H7 (cell line): ENCODE data around the gene CKS1B. TPM values are rescaled to one million over a fixed set of nuclear protein-coding genes. Genes with fewer than 3 reads are reported as not detected.
A peak's percentile ranks its signal among the peaks of the same experiment; 100 is the strongest.
"Not testable (repeated sequence)": the region's sequence is repeated elsewhere in the genome, so short reads cannot be mapped to it uniquely, and the experiment has no call there.

Experiments used
- DNase-seq: peaks from one replicate; pipeline ENCODE4 v3.0.0; 2012
- H3K27me3 ChIP-seq: 2 replicates; pipeline ENCODE4 v1.6.0; 2011; ENCODE audit warnings: mild to moderate bottlenecking, low read length; ENCODE audit not compliant: control insufficient read depth, insufficient read depth
- H3K36me3 ChIP-seq: replicated peaks from 2 replicates; pipeline ENCODE4 v1.5.1; 2011; ENCODE audit warnings: low read length; ENCODE audit not compliant: control insufficient read depth, insufficient read depth
- H3K4me3 ChIP-seq: 2 replicates; pipeline ENCODE4 v1.5.1; 2011; ENCODE audit warnings: low read depth, mild to moderate bottlenecking, control low read depth, low read length, moderate library complexity; ENCODE audit not compliant: insufficient read depth
- total RNA-seq: library from RNA; depleted of rRNA; stranded (reverse); fragments of >200 nt; shearing (Covaris generic); gene quantifications from 2 replicates; pipeline ENCODE4 v1.2.3, GENCODE V29; 2014

Gene CKS1B
- total RNA-seq, 1 experiment from 2014 or later, result 342 TPM

DNA sequence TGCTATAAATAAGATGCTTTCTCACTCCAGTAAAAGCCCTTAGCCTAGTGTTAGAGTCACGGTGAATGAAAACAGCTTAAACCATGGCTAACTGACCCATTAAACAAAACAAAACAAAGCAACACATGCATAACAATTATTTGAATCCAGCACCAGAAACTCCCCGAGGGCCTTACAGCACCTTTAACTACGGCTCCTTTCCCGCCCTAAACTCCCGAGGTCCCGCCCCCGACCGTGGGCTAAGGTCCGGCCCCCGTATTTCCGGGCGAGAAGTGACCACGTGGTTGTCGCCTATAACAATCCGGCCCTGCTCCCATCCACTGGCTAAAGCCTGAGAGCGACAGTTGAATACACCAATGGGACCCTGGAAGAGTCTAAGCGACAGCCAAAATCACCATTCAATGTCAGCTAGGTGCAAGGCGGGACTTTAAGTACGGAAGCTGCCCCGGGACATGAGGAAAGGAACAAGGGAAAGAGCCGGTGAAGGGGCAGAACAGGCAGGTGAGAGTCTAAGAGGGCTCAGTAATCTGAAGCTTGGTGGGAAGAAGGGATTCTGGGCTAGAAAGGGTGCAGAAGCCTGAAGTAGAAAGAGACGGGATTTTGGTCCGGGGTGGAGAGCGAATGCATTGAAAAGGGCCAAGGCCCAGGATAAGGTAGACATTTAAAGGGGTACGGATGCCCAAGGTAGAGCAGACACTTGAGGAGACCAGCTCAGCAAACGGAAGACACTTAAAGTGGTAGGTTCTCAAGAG is 8.6 kb downstream of the CKS1B start, which contains the start of gene FLAD1:
FLAD1 (plus strand) TSS at position 448 of the 752 bp plus-strand sequence. CDS start 351 bp downstream, outside the sequence.
- H3K36me3 ChIP-seq, result peaks cover 22% of the 10 kb centered on the region
- DNase-seq, result peak; percentile 98
- H3K4me3 ChIP-seq, result peak within 1 kb of the TSS; percentile 97
- H3K27me3 ChIP-seq, result no peaks in the 10 kb centered on the region

GRCh38 chr1:154983776-154984466 is 9.4 kb downstream of the CKS1B start:
- Histone ChIP-seq H3K27me3 (no peaks in the 10 kb centered on the region), H3K4me3 (peak overlapping the region; percentile 97), H3K36me3 (peaks cover 27% of the 10 kb centered on the region)
- DNase-seq, result peak; percentile 46

GRCh38 chr1:154986736-154987135 is 12.3 kb downstream of the CKS1B start:
- DNase-seq, H3K27me3 ChIP-seq, H3K4me3 ChIP-seq: not testable (repeated sequence)
- H3K36me3 ChIP-seq, result peaks cover 33% of the 10 kb centered on the region

GRCh38 chr1:154987326-154987725 is 12.8 kb downstream of the CKS1B start:
- DNase-seq, result no peak
- H3K27me3 ChIP-seq, result no peaks in the 10 kb centered on the region
- no peak overlapping the region for H3K4me3 ChIP-seq
- H3K36me3 ChIP-seq, result peaks cover 33% of the 10 kb centered on the region

GRCh38 chr1:154988058-154988954 is 13.8 kb downstream of the CKS1B start:
- Histone ChIP-seq H3K36me3 (peaks cover 33% of the 10 kb centered on the region), H3K4me3 (no peak overlapping the region), H3K27me3 (no peaks in the 10 kb centered on the region)
- DNase-seq, result no peak

GRCh38 chr1:154989195-154989860 is 14.8 kb downstream of the CKS1B start:
- H3K4me3 ChIP-seq, result no peak overlapping the region
- peaks cover 33% of the 10 kb centered on the region for H3K36me3 ChIP-seq
- H3K27me3 ChIP-seq, result no peaks in the 10 kb centered on the region
- DNase-seq, result no peak

DNA sequence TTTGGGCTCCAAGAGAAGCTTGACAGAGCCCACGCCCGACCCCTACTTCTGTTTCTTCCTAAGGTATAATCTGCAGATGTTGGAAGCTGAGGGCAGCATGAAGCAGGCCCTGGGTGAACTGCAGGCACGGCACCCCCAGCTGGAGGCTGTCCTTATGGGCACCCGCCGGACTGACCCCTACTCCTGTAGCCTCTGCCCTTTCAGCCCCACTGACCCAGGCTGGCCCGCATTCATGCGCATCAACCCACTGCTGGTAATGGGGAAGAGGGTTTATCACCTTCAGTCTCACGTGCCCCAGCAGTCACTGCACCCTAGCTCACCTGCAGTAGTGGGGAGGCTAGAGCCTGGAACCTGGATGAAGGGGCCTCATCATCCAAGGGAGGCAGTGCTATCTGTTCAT is 15.8 kb downstream of the CKS1B start:
- Histone ChIP-seq H3K27me3 (no peaks in the 10 kb centered on the region), H3K4me3 (no peak overlapping the region), H3K36me3 (peaks cover 32% of the 10 kb centered on the region)
- DNase-seq, result no peak

DNA sequence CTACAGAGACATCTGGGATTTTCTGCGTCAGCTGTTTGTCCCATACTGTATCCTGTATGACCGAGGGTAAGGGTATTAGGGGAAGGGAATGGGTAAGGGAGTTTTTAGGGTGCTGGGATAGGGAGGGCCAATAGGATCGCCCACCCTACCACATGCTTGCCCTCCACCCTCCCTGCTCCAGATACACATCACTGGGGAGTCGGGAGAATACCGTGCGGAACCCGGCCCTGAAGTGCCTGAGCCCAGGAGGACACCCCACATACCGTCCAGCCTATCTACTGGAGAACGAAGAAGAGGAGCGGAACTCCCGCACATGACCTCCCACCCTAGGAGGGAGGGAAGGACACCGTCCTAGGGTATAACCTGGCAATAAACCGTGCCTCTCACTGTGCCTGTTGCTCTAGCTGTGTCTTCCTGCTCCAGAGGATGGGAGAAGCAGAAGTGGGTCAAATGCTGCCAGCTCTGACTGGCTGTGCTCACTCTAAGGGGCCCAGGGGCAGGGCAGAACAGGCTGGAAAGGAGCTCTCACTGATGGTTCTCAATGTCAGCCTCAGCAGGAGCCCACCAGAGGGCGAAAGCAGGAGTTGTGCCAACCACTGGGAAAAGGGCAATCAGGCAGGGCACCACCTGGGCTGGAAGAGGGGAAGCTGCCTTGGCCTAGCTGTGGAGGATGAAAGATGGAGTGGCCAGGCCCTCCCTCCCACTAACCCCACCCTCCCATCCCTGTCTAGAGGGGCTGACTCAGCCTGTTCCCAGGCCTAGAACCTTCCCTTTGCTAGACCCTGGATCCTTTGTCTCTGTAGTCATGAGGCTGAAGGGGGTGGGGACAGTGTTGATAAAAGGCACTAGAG is 18.5 kb downstream of the CKS1B start:
- Histone ChIP-seq H3K36me3 (peaks cover 21% of the 10 kb centered on the region), H3K4me3 (no peak overlapping the region), H3K27me3 (no peaks in the 10 kb centered on the region; the same call in 1 of the 2 replicates)
- peak; percentile 59 for DNase-seq

GRCh38 chr1:154993572-154994268 is 19.2 kb downstream of the CKS1B start, which contains the start of gene LENEP:
Gene LENEP (plus strand): TSS chr1:154993586. CDS start chr1:154993608, 22 bp downstream.
- H3K4me3 ChIP-seq, result no peak within 1 kb of the TSS
- no peaks in the 10 kb centered on the region; the same call in 1 of the 2 replicates for H3K27me3 ChIP-seq
- H3K36me3 ChIP-seq, result peaks cover 14% of the 10 kb centered on the region
- DNase-seq, result no peak

DNA sequence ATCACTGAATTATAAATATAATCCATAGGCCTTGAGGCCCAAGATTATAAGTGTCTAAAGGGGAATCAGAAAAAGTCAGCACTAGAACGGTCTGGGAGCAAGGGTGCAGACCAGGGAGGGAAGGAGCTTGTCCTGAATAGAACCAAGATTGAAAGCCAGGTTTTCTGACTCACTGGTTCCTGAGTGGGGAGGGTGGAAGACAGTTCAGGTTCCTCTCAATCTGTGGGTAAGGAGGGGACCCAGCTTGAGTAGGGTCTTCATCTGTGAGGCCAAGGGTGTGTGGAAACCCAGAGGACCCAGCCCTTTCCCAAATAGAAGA is 19.7 kb downstream of the CKS1B start:
- H3K36me3 ChIP-seq, result peaks cover 9% of the 10 kb centered on the region
- DNase-seq, result no peak
- H3K4me3 ChIP-seq, result no peak overlapping the region
- no peaks in the 10 kb centered on the region; the same call in 1 of the 2 replicates for H3K27me3 ChIP-seq

DNA sequence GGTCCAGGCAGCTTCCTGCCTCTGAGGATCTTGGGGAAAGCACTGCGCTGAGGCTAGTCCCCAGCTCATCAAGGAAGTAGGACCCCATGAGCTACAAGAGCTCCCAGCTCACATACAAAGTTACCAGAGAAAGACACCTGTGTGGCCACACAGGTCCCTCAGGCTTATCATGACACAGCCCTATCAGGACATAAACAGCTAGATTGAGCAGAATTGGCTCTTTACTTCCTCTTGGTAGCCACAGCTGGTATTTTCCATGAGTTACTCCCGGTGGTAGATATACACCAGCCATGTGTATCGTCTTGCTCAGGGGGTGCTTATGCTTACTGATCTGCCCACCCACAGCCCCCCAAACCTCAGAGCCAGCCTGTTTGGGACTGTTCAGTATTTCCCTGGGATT is 20.1 kb downstream of the CKS1B start:
- H3K36me3 ChIP-seq, result peaks cover 6% of the 10 kb centered on the region
- no peaks in the 10 kb centered on the region; the same call in 1 of the 2 replicates for H3K27me3 ChIP-seq
- no peak for DNase-seq
- no peak overlapping the region for H3K4me3 ChIP-seq

DNA sequence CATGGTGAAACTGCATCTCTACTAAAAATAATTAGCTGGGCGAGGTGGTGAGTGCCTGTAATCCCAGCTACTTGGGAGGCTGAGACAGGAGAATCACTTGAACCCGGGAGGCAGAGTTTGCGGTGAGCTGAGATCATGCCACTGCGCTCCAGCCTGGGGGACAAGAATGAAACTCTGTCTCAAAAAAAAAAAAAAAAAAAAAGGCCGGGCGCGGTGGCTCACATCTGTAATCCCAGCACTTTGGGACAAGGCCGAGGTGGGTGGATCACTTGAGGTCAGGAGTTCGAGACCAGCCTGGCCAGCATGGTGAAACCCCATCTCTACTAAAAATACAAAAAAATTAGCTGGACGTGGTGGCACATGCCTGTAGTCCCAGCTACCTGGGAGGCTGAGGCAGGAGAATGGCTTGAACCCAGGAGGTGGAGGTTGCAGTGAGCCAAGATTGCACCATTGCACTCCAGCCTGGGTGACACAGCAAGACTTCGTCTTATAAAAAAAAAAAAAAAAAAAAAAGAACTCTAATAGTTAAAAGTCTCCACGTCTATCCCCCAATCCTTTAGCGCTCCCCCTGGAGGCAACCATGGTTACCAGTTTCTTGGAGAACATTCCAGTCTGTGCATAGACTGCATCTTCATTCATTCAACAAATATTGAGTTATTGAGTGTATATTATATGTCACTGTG is 21.0 kb downstream of the CKS1B start:
- H3K36me3 ChIP-seq, H3K4me3 ChIP-seq, H3K27me3 ChIP-seq: not testable (repeated sequence)
- peak; percentile 75 for DNase-seq
